Effector memory CD8-positive, alpha-beta T cell (primary cell): ENCODE data around the gene PIK3R1.

Experiments used
- ATAC-seq: fragments of 150-1000 bp; cut with Tn5 transposase; replicated peaks from 2 replicates; pipeline ENCODE4 v1.10.0; 2021; ENCODE audit warnings: mild to moderate bottlenecking, moderate library complexity
- DNase-seq, 3 experiments: peaks; one replicate each; pipeline ENCODE4 v3.0.0; 2021
- H3K27ac Mint-ChIP-seq, 2 donors: one replicate each; pipeline ENCODE4 v1.8.0; 2022; ENCODE audit warnings: mild to moderate bottlenecking in 2 of 2, mixed read lengths in 2 of 2, moderate library complexity in 2 of 2
- H3K27me3 Mint-ChIP-seq, 2 donors: one replicate each; pipeline ENCODE4 v1.8.0; 2022; ENCODE audit warnings: mixed read lengths in 2 of 2
- H3K36me3 Mint-ChIP-seq: one replicate; pipeline ENCODE4 v1.8.0; 2022; ENCODE audit warnings: mild to moderate bottlenecking, moderate library complexity, mixed read lengths; ENCODE audit not compliant: insufficient read depth
- H3K4me1 Mint-ChIP-seq, 2 donors: one replicate each; pipeline ENCODE4 v1.8.0; 2022; ENCODE audit warnings: low read depth in 2 of 2, mixed read lengths in 2 of 2
- H3K4me3 Mint-ChIP-seq, 2 donors: one replicate each; pipeline ENCODE4 v1.8.0; 2022; ENCODE audit warnings: mild to moderate bottlenecking in 2 of 2, mixed read lengths in 2 of 2, moderate library complexity in 2 of 2
- H3K9me3 Mint-ChIP-seq, 2 donors: one replicate each; pipeline ENCODE4 v1.8.0; 2022; ENCODE audit warnings: mixed read lengths in 2 of 2

The PIK3R1 gene

DNA sequence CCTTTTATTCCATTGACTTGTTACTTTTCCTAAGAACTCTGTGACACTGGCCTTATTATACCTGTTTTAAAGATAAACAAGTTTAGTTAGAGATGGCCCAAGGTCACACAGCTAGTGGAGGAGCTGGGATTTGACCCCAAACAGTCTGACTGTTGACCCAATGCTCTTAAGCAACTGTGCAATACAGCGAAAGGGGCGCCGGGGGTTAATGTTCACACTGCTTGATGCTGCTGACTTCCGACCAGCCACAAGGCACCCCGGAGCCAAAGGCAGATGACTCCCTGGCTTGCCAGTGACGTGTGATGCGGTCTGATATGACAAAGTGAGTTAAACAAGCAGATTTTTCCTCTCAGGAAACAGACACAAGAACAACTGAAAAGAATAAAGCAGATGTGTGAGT lies 23.9 kb downstream of the PIK3R1 start:
- Mint-ChIP-seq H3K4me3 (peak overlapping the region; percentile 36 to 61), H3K27me3 (no peaks in the 10 kb centered on the region), H3K36me3 (peaks cover 11% of the 10 kb centered on the region), H3K9me3 (no peaks in the 10 kb centered on the region), H3K4me1 (peaks cover 48 to 74% of the 10 kb centered on the region in 2 donors), H3K27ac (peak overlapping the region; percentile 87 to 92)
- peak; percentile 98 for ATAC-seq
- peak; percentile 72 to 79 (median 77) for DNase-seq

DNA sequence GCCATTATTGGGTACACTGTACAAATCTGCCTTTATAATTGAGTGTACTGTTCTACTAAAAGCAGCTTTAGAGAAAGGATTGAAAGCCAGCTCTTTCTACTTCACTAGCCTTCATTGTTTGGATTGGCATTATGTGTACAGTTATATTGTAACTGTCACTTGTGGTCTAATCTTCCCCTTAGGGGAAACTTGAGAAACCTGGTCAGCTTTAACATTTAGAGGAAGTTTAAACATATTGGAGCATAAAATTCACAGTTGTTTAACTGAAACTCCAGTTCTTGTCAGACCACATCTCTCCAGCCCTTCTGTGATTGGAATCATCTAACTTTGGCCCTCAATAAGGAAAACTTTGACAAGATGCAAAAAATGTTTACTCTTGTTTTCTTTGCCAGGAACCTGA lies 24.6 kb downstream of the PIK3R1 start:
- Mint-ChIP-seq H3K27me3 (no peaks in the 10 kb centered on the region), H3K4me1 (peaks cover 52 to 76% of the 10 kb centered on the region in 2 donors), H3K27ac (peak overlapping the region; percentile 87 to 92), H3K4me3 (peak overlapping the region in 1 of 2 donors; percentile 63), H3K9me3 (no peaks in the 10 kb centered on the region), H3K36me3 (peaks cover 11% of the 10 kb centered on the region)
- DNase-seq (no peak), ATAC-seq (peak; percentile 15)

DNA sequence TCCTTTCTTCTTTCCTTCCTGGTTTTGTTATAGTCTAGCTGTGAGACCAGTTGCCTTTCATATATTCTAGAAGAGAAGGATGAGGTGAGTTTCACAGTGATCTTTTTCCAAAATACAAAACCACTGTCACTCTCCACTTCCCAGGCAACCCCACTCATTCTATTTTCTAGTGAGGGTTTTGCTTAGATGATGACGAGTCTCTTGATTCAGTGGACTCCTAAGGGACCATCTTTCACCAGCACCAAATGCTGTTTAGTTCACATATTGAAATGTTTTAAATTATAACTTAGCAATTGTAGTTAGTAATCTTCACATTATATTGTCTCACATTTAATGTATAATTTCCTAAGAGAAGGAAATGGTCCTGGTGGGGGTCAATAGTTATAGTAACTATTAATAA lies 25.2 kb downstream of the PIK3R1 start:
- DNase-seq = no peak
- Mint-ChIP-seq H3K27ac (peak overlapping the region; percentile 87 to 92), H3K36me3 (peaks cover 11% of the 10 kb centered on the region), H3K27me3 (no peaks in the 10 kb centered on the region), H3K4me3 (peak overlapping the region in 1 of 2 donors; percentile 63), H3K4me1 (peaks cover 52 to 82% of the 10 kb centered on the region in 2 donors), H3K9me3 (no peaks in the 10 kb centered on the region)
- ATAC-seq = no peak

DNA sequence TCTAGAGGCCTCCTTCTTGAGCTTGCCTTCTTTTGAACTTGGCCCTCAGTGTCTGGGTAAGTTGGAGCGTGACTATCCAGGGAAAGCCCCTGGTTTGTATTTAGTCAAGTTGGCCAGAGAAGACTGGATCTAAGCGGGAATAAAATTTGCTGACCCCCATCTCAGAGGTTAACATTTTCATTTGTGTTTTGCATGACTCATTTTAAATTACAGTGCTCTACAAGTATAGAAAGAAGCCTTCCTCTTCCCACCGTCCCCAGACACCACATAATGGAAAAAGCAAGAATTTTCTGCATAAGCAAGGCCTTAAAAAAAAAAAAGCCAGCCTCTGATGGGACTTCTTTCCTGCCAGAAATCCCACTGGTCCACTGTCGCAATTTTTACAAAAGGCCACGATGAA lies 27.2 kb downstream of the PIK3R1 start:
- no peak for DNase-seq
- H3K9me3 Mint-ChIP-seq = no peaks in the 10 kb centered on the region
- H3K27ac Mint-ChIP-seq = peak overlapping the region; percentile 87 to 92
- H3K4me3 Mint-ChIP-seq = peak overlapping the region in 1 of 2 donors; percentile 20
- no peak for ATAC-seq
- H3K4me1 Mint-ChIP-seq = peaks cover 51 to 77% of the 10 kb centered on the region in 2 donors
- H3K36me3 Mint-ChIP-seq = peaks cover 21% of the 10 kb centered on the region
- no peaks in the 10 kb centered on the region for H3K27me3 Mint-ChIP-seq

DNA sequence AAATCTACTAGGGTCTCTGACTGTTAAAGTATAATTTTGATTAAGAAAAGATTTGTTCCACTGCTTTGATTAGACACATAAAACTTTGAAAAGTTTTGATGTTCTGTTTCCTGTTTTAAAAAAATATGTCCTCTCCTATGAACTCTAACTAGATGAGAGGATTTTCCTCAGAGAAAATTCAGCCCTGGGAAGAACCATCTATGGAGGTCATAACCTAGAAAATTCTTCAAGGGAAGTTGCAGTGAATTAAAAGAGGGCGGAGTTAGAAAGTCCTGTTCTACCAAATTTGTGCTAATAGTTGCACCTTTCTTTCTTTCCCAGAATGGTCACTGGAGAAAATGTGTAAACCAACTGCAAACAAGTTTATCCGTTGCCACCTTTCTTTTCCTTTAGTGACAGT lies 27.7 kb downstream of the PIK3R1 start:
- Mint-ChIP-seq H3K36me3 (peaks cover 22% of the 10 kb centered on the region), H3K4me1 (peaks cover 50 to 73% of the 10 kb centered on the region in 2 donors), H3K27ac (peak overlapping the region; percentile 87 to 92), H3K27me3 (no peaks in the 10 kb centered on the region), H3K4me3 (peak overlapping the region; percentile 10 to 63), H3K9me3 (no peaks in the 10 kb centered on the region)
- DNase-seq (no peak), ATAC-seq (no peak)

DNA sequence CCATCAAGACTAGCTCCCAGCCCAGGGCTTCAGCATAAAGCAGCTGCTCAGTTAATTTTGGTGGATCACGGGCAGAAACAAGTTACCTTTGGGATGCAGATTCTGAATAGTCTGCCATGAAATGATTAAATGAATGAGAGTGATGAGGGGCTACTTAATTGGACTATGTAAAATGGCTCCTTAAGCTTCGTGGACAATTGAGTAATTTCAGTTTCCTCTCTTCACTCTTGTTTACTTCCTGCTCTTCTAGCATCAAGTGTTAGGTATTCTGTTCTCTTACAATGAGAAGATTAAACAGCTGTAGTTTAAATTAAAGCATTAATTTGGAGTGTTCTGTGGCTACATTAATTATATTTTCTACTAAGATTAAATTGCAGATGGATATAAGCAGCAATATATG lies 28.1 kb downstream of the PIK3R1 start:
- H3K27me3 Mint-ChIP-seq = no peaks in the 10 kb centered on the region
- no peak for ATAC-seq
- H3K4me3 Mint-ChIP-seq = peak overlapping the region; percentile 10 to 63
- no peak for DNase-seq
- H3K36me3 Mint-ChIP-seq = peaks cover 26% of the 10 kb centered on the region
- peak overlapping the region; percentile 87 to 92 for H3K27ac Mint-ChIP-seq
- H3K4me1 Mint-ChIP-seq = peaks cover 50 to 73% of the 10 kb centered on the region in 2 donors
- no peaks in the 10 kb centered on the region for H3K9me3 Mint-ChIP-seq

DNA sequence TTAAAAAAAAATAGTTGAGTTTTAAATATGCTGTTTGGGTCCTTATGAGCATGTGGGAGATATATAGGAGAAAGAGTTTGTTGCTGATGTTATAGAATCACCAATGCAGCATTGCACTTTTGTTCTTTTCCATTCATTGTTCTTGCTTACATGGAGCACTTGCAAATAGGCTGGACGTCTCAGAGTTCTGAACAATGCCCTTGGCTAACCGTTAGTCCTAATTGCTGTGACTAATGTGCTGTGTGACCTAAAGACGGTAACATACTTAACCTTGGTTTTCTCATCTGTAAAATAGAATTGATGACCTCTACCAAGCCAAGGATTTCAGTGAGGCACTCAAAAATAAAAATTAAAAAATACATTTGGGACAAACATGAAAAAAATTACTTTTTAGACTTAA lies 29.8 kb downstream of the PIK3R1 start:
- peaks cover 23% of the 10 kb centered on the region for H3K36me3 Mint-ChIP-seq
- DNase-seq (no peak), ATAC-seq (no peak)
- no peak overlapping the region for H3K4me3 Mint-ChIP-seq
- peaks cover 50 to 78% of the 10 kb centered on the region in 2 donors for H3K4me1 Mint-ChIP-seq
- no peaks in the 10 kb centered on the region for H3K27me3 Mint-ChIP-seq
- no peaks in the 10 kb centered on the region for H3K9me3 Mint-ChIP-seq
- H3K27ac Mint-ChIP-seq = no peak overlapping the region

DNA sequence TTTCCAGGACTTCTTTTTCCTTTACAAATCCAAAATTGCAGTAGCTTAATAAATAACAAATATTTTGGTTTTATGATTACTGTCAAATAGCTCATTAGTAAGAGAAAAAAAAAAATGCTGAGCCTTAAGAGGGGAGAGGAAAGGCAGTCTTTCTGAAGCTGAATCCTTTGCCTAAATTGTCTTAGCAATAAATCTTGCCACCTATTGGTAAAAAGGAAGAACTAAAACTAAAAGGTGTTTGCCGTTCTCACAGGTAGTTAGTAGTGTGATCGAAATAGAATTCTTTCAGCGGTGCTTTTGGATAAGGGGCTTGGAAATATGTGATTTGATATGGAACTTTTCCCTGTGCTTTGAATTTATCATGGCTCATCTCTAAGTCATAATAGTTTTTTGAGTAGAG lies 31.2 kb downstream of the PIK3R1 start:
- peaks cover 49 to 80% of the 10 kb centered on the region in 2 donors for H3K4me1 Mint-ChIP-seq
- H3K27me3 Mint-ChIP-seq = no peaks in the 10 kb centered on the region
- H3K27ac Mint-ChIP-seq = peak overlapping the region in 1 of 2 donors; percentile 70
- H3K4me3 Mint-ChIP-seq = no peak overlapping the region
- peaks cover 23% of the 10 kb centered on the region for H3K36me3 Mint-ChIP-seq
- ATAC-seq (no peak), DNase-seq (no peak)
- no peaks in the 10 kb centered on the region for H3K9me3 Mint-ChIP-seq

DNA sequence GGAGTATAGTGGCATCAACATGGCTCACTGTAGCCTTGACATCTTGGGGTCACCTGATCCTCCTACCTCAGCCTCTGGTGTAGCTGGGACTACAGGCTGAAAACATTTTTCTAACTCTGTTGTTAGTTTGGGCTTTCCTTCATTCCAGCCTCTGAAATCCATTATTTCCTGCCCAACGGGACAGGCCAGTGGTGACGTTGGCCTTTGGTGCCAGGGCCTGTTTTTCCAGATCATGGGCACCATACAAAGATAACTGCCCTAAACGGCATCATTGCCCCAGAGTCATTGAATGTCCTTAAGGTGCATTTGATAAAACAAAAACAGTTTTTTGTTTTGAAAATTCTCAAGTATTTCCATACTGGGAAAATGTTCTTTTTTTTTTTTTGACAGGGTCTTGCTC lies 32.1 kb downstream of the PIK3R1 start:
- H3K4me1 Mint-ChIP-seq = peaks cover 46 to 78% of the 10 kb centered on the region in 2 donors
- no peaks in the 10 kb centered on the region for H3K27me3 Mint-ChIP-seq
- no peak overlapping the region for H3K4me3 Mint-ChIP-seq
- H3K27ac Mint-ChIP-seq = peak overlapping the region in 1 of 2 donors; percentile 70
- ATAC-seq (no peak), DNase-seq (no peak)
- no peaks in the 10 kb centered on the region for H3K9me3 Mint-ChIP-seq
- peaks cover 25% of the 10 kb centered on the region for H3K36me3 Mint-ChIP-seq

DNA sequence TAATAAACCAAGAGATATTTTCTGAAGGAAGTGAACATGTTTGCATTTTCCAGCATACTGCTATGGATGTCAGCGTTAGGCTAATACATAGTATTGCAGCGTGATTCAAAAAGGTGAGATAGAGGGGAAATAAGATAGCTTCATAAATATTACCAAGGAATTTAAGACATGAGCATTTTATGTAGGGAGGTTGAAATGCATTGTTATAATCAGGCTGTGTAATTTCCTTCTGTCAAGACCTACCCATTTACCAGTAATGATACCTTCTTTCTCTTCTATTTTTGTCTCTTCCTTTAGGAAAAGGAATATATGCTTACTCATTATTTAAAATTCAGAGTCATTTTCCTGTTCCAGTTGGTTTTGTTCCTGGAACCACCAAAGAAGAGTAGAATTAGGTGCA lies 33.3 kb downstream of the PIK3R1 start:
- Mint-ChIP-seq H3K9me3 (no peaks in the 10 kb centered on the region), H3K27ac (peak overlapping the region in 1 of 2 donors; percentile 82)

DNA sequence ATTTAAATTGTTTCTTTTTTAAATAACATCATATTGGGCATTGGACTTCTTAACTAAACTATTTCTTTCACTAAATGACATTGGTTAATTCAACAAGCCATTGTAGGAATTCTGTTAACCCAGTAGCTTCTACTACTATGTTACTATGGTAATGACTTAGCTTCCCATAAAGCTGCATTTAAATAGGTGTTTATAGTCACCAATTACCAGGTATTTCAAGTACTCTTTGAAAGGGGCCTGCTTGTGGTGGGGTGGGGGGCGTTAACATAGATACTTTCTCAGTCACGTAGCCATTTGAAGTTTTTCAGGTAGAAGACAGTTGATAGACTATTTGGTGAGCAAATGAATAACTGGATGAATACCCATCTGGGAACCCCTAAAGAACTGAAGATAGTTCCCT lies 34.0 kb downstream of the PIK3R1 start:
- DNase-seq (no peak), ATAC-seq (no peak)
- no peaks in the 10 kb centered on the region for H3K27me3 Mint-ChIP-seq
- H3K27ac Mint-ChIP-seq = peak overlapping the region in 1 of 2 donors; percentile 82
- peak overlapping the region in 1 of 2 donors; percentile 32 for H3K4me3 Mint-ChIP-seq
- no peaks in the 10 kb centered on the region for H3K9me3 Mint-ChIP-seq
- H3K4me1 Mint-ChIP-seq = peaks cover 45 to 78% of the 10 kb centered on the region in 2 donors
- H3K36me3 Mint-ChIP-seq = peaks cover 22% of the 10 kb centered on the region

More for the DNA sequence above, 33.3 kb downstream of the PIK3R1 start:
- no peak for ATAC-seq
- no peak for DNase-seq
- Mint-ChIP-seq H3K4me1 (peaks cover 44 to 75% of the 10 kb centered on the region in 2 donors), H3K4me3 (no peak overlapping the region), H3K36me3 (peaks cover 23% of the 10 kb centered on the region), H3K27me3 (no peaks in the 10 kb centered on the region)

DNA sequence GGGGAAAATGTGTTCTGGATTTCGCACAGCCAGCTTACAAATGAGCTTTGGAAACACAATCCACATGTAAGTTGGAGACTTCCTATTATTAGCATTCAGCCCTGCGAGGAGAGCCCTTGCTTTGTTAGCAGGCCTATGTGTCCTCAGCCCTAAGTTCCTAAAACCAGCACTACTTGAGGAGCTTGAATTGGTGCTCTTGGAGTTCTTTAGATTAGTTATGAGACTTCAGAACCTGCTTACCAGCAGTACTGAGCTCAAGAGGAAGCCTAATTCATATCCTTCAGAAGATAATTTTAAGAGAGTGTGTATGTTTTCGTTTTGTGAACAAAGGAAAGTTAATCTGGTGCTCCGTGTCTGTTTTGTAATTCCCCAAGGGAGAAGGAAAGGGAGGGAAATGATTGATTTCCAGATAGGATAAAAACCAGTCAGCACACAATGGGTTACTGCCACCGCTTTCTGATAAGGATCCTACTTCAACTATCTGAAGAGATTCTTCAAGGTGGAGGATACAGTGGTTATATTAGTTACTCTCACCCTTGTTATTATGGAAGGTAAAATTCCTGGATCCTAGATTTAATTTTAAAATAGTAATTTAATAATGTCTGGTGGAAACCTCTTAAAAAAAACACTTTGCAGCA lies 35.2 kb downstream of the PIK3R1 start:
- ATAC-seq (no peak), DNase-seq (no peak)
- no peaks in the 10 kb centered on the region for H3K9me3 Mint-ChIP-seq
- H3K4me3 Mint-ChIP-seq = peak overlapping the region; percentile 7 to 65
- no peaks in the 10 kb centered on the region for H3K27me3 Mint-ChIP-seq
- H3K27ac Mint-ChIP-seq = peak overlapping the region; percentile 73 to 78
- H3K36me3 Mint-ChIP-seq = peaks cover 28% of the 10 kb centered on the region
- peaks cover 50 to 80% of the 10 kb centered on the region in 2 donors for H3K4me1 Mint-ChIP-seq

DNA sequence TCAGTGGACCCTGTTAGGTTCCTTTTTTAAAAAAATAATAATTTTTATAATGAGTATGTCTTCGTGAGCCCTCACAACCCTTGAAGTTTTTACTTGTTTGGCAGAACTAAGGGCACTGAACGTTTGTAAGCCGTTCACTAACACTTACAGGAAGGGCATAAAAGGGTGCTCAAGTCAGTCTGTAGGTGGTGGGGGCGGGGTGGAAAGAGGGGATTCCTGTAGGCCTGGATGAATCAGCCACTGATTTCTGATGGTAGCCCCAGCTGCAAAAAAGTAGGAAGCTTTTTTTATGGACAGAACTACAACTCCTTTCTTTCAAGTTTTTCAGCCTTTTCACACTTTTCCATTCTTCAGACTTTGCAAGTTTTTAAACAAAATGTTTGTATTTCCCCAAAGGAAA lies 35.8 kb downstream of the PIK3R1 start:
- Mint-ChIP-seq H3K27me3 (no peaks in the 10 kb centered on the region), H3K4me3 (peak overlapping the region in 1 of 2 donors; percentile 34), H3K9me3 (no peaks in the 10 kb centered on the region), H3K27ac (peak overlapping the region; percentile 32 to 73), H3K36me3 (peaks cover 23% of the 10 kb centered on the region), H3K4me1 (peaks cover 54 to 81% of the 10 kb centered on the region in 2 donors)
- ATAC-seq = peak; percentile 49
- DNase-seq = no peak

DNA sequence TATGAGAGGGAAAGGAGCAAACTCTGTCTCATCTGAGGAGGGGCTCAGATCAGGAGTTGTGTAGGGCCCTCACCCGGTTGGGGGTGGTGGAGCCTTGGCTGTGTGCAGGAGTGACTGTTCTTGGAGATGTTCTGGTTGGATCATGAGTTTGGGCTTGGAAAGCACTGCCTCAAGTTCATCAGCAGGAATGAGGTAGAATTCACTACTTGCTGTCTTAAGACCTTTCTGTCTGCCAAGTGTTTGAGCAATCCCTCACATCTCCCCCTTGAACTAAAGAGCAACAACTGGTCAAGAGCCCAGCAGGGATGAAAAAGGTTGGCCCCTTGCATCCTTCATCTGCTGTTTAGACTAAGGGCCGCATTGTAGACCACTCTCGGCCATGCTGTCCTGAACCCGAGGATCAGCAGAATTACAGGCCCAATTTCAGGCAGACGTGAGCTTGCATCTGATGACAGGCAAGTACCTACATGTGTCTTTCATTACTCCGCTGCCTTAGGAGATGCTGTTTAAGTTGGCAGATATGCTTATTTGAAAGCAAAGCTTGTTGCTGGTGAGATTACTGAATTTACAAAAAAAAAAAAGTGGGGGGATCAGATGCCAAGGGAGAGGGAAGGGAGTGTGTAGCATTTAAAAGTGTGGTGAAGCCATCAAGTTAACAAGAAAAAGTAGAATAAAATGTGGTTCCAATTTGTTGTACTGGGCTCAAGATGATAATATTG lies 36.4 kb downstream of the PIK3R1 start:
- Mint-ChIP-seq H3K4me3 (peak overlapping the region in 1 of 2 donors; percentile 34), H3K36me3 (peaks cover 19% of the 10 kb centered on the region), H3K4me1 (peaks cover 59 to 86% of the 10 kb centered on the region in 2 donors), H3K27me3 (no peaks in the 10 kb centered on the region), H3K9me3 (no peaks in the 10 kb centered on the region), H3K27ac (peak overlapping the region; percentile 32 to 73)
- no peak for DNase-seq
- no peak for ATAC-seq
